ENCODE measurements around the gene SGIP1. TPM values are rescaled to one million over a fixed set of nuclear protein-coding genes. Genes with fewer than 3 reads are reported as not detected.

The SGIP1 gene
- total RNA-seq, 2 donors from 2014 or later = 3.8 to 9.4 TPM

GRCh38 chr1:66598670-66599069, 64.7 kb downstream of the SGIP1 start:
- DNase-seq = no peak
- Histone ChIP-seq H3K9me3 (ENCODE audit: control insufficient read depth, low read length) (no peaks in the 10 kb centered on the region), H3K36me3 (ENCODE audit: control insufficient read depth, insufficient read depth, low read length) (no peaks in the 10 kb centered on the region), H3K27me3 (ENCODE audit: control insufficient read depth, insufficient read depth, low read length, poor library complexity, severe bottlenecking) (no peaks in the 10 kb centered on the region), H3K27ac (ENCODE audit: low read depth, low read length) (no peak overlapping the region), H3K9ac (ENCODE audit: extremely low read depth, low read length, poor library complexity, severe bottlenecking) (no peak overlapping the region), H3K4me1 (ENCODE audit: control insufficient read depth, insufficient read depth, low read length) (no peaks in the 10 kb centered on the region), H3K4me3 (ENCODE audit: low read length) (no peak overlapping the region)
- Mint-ChIP-seq H3K36me3 (ENCODE audit: low read depth) (no peaks in the 10 kb centered on the region), H3K4me3 (no peak overlapping the region), H3K9me3 (no peaks in the 10 kb centered on the region), H3K4me1 (no peaks in the 10 kb centered on the region), H3K27ac (no peak overlapping the region), H3K27me3 (ENCODE audit: insufficient read depth) (no peaks in the 10 kb centered on the region)
- 92 to 100% methylated on average over 4 to 6 of the region's 6 CpGs for whole genome bisulfite sequencing, 2 experiments (ENCODE audit: insufficient coverage in 1 of 2, insufficient read length in 1 of 2)
- TF ChIP-seq CTCF (conservative IDR thresholded peaks at IDR 0.05) = no peak

- H3K9ac ChIP-seq (ENCODE audit: extremely low read depth, low read length, poor library complexity, severe bottlenecking) = no peak overlapping the region
Observed at GRCh38 chr1:66599346-66599745, 65.4 kb downstream of the SGIP1 start.

GRCh38 chr1:66599899-66600737, 66.2 kb downstream of the SGIP1 start:
- no peak overlapping the region for H3K27ac ChIP-seq (ENCODE audit: low read depth, low read length)
- no peaks in the 10 kb centered on the region for H3K9me3 Mint-ChIP-seq
- H3K9ac ChIP-seq (ENCODE audit: extremely low read depth, low read length, poor library complexity, severe bottlenecking) = no peak overlapping the region
- no peaks in the 10 kb centered on the region for H3K27me3 ChIP-seq (ENCODE audit: control insufficient read depth, insufficient read depth, low read length, poor library complexity, severe bottlenecking)
- no peak overlapping the region for H3K27ac Mint-ChIP-seq
- no peak for DNase-seq
- no peak overlapping the region for H3K4me3 Mint-ChIP-seq
- TF ChIP-seq CTCF (conservative IDR thresholded peaks at IDR 0.05) = no peak
- no peaks in the 10 kb centered on the region for H3K36me3 ChIP-seq (ENCODE audit: control insufficient read depth, insufficient read depth, low read length)
- WGBS, 2 experiments (ENCODE audit: insufficient coverage in 1 of 2, insufficient read length in 1 of 2) = 82 to 92% methylated on average over 11 to 14 of the region's 14 CpGs
- no peaks in the 10 kb centered on the region for H3K4me1 Mint-ChIP-seq
- H3K27me3 Mint-ChIP-seq (ENCODE audit: insufficient read depth) = no peaks in the 10 kb centered on the region
- H3K4me3 ChIP-seq (ENCODE audit: low read length) = no peak overlapping the region
- no peaks in the 10 kb centered on the region for H3K4me1 ChIP-seq (ENCODE audit: control insufficient read depth, insufficient read depth, low read length)
- no peaks in the 10 kb centered on the region for H3K36me3 Mint-ChIP-seq (ENCODE audit: low read depth)
- no peaks in the 10 kb centered on the region for H3K9me3 ChIP-seq (ENCODE audit: control insufficient read depth, low read length)

More at GRCh38 chr1:66599346-66599745, 65.4 kb downstream of the SGIP1 start:
- Histone ChIP-seq H3K27ac (ENCODE audit: low read depth, low read length) (no peak overlapping the region), H3K4me1 (ENCODE audit: control insufficient read depth, insufficient read depth, low read length) (no peaks in the 10 kb centered on the region), H3K9me3 (ENCODE audit: control insufficient read depth, low read length) (no peaks in the 10 kb centered on the region), H3K36me3 (ENCODE audit: control insufficient read depth, insufficient read depth, low read length) (no peaks in the 10 kb centered on the region), H3K27me3 (ENCODE audit: control insufficient read depth, insufficient read depth, low read length, poor library complexity, severe bottlenecking) (no peaks in the 10 kb centered on the region), H3K4me3 (ENCODE audit: low read length) (no peak overlapping the region)
- no peaks in the 10 kb centered on the region for H3K9me3 Mint-ChIP-seq
- H3K36me3 Mint-ChIP-seq (ENCODE audit: low read depth) = no peaks in the 10 kb centered on the region
- DNase-seq = no peak
- no peak for TF ChIP-seq CTCF (conservative IDR thresholded peaks at IDR 0.05)
- H3K27me3 Mint-ChIP-seq (ENCODE audit: insufficient read depth) = no peaks in the 10 kb centered on the region
- H3K4me3 Mint-ChIP-seq = no peak overlapping the region
- 95% methylated on average over 3 of the region's 3 CpGs; no CpG with 5 or more reads in 1 of the 2 experiments for WGBS, 2 experiments (ENCODE audit: insufficient coverage in 1 of 2, insufficient read length in 1 of 2)
- no peak overlapping the region for H3K27ac Mint-ChIP-seq
- H3K4me1 Mint-ChIP-seq = no peaks in the 10 kb centered on the region

Data from endodermal cell (in vitro differentiated cells).